NAMALWA (cell line): Measurements from ENCODE around the gene CLEC1B.
"Not testable (repeated sequence)": the region's sequence is repeated elsewhere in the genome, so short reads cannot be mapped to it uniquely, and the experiment has no call there.

ENCODE experiments used
- DNase-seq: peaks from one replicate; pipeline ENCODE4 v3.0.0-alpha.2; 2015; ENCODE audit warnings: low spot score

Gene CLEC1B

DNA sequence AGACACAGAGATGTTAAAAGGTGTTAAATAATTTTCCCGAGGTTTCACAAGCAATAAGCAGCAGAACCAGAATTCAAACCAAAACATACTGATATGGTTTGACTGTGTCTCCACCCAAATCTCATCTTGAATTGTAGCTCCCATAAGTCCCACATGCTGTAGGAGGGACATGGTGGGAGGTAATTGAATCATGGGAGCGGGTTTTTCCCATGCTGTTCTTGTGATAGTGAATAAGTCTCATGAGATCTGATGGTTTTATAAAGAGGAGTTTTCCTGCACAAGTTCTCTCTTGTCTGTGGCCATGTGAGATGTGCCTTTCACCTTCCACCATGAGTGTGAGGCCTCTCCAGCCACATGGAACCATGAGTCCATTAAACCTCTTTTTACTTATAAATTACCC lies 24.2 kb downstream of the CLEC1B start:
- not testable (repeated sequence) for DNase-seq

DNA sequence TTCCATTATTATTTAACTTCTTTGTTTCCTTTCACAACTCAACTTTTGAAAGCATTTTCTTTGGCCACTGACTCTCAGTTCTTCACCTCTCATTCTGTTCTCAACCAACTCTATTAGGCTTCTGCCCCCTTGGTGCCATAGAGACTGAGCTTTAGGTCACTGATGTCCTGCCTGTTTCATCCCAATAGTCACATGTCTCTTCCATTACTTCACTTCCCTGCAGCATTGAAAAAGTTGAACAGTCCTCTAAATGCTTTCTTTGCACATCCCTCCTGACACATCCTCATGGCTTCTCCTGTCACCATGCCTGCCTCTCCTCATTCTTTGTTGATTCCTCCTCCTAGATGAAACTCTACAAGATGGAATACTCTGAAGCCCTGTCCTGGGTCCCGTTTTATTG lies 25.0 kb downstream of the CLEC1B start:
- DNase-seq: no peak

DNA sequence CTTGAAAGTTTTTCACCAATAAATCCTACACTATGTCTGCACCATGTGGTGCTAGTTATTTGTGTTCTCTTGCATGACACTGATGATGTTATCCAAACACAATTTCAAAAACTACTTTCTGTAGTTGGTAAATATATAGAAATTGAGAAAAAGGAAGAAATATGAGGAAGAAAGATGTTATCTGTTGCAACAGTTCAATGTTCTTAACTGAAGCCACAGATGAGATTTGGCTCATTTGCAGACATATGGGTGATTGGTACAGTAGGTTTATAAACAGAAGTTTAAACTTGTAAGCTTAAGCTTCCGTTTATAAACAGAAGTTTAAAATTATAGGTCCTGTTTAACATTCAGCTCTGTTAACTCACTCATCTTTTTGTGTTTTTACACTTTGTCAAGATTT lies 27.7 kb downstream of the CLEC1B start, which contains the start of gene CLEC12A:
CLEC12A (plus strand) TSS at position 229 of the 400 bp plus-strand sequence. CDS start 188 bp downstream, outside the sequence.
- no peak for DNase-seq

DNA sequence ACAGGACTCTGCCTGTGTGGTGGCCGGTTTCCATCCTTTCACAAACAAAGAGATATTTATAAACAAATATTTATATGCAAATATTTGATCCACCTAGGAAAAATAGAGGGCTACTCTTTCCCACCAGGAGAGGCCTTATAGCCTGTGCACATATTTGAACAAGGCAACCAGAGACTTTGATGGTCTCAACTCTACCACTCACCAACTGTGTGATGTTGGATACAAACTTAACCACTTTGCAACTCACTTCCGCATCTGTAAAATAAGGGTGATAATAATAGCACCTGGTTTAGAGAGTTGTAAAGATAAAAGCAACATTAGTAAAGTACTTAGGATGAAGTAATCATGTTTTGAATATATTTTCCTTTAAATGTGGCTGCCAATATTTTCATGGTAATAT lies 29.2 kb downstream of the CLEC1B start:
- DNase-seq: no peak

DNA sequence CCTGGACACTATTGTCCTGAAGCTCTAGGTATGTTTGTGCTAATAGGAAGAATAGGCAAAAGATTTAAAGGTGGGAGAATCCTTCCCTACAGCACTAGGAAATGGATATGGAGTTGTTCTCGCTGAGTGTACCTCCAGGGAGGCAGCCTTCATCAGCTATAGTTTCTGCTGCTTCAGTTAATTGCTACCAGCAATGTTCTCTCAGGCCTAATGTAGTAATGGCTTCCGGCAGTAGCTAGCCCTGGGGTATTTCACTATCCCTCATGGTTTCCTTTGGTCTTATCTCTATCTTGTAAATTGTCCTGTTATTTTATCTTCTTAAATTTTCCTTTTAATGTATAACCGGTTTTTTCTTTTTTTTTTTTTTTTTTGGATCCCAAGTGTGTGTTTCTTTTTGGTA lies 37.0 kb downstream of the CLEC1B start:
- no peak for DNase-seq

DNA sequence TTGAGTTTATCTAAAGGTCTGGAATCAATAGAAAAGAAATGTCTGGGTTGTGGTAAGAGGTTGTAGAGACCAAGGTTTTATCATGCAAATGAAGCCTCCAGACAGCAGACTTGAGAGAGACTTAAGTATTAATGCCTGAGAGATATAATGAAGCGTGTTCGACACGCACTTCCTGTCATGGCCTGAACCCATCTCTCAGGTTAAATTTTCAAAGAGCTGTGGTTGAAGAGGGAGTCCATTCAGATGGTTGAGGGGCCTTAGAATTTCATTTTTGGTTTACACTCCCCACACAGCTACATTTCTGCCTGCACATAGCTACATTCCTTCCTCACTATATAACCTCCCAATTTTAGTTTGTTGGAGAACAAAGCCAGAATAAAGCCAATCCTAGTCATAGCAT lies 37.8 kb downstream of the CLEC1B start:
- no peak for DNase-seq

DNA sequence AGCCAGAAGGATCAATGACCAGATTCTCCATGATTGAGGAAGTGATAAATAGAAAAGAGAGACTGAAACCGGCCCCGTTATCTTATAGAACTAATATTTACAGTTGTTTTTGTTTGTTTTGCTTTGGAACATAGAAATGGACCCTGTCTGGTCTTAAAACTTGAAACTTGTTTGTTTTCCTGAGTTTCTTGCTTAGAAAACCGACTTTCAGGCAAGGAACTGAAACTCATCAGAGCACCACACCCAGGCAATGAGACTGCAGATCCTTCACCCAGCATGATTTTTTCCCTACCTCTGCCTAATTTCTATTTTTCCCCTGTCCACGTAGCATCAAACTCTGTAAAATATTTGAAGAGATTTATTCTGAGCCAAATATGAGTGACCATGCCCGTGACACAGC lies 38.3 kb downstream of the CLEC1B start:
- DNase-seq: no peak

DNA sequence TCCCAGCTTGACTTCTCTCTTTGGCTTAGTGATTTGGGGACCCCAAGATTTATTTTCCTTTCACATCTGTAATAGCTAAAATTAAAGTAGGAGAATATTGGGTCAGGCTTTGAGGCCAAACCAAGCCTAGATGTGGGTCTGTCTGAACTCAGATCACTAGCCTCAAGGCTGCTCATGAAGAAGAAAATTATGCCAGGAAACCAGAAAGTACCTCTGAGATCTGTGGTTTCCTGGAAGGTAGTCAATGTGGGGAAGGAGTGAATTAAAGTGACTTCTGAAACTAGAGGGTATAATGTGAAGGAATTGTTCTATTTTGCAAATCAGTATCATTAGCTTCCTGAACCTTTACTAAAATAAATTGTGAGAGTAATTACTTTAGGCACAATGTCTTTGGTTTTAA lies 41.1 kb downstream of the CLEC1B start:
- no peak for DNase-seq

DNA sequence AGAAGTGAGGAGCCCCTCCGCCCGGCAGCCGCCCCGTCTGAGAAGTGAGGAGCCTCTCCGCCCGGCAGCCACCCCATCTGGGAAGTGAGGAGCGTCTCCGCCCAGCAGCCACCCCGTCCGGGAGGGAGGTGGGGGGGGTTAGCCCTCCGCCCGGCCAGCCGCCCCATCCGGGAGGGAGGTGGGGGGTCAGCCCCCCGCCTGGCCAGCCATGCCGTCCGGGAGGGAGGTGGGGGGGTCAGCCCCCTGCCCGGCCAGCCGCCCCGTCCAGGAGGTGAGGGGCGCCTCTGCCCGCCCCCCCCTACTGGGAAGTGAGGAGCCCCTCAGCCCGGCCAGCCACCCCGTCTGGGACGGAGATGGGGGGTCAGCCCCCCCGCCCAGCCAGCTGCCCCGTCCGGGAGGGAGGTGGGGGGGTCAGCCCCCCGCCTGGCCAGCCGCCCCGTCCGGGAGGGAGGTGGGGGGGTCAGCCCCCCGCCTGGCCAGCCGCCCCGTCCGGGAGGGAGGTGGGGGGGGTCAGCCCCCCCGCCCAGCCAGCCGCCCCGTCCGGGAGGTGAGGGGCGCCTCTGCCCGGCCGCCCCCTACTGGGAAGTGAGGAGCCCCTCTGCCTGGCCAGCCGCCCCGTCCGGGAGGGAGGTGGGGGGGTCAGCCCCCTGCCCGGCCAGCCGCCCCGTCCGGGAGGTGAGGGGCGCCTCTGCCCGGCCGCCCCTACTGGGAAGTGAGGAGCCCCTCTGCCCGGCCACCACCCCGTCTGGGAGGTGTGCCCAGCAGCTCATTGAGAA lies 45.8 kb downstream of the CLEC1B start:
- not testable (repeated sequence) for DNase-seq

DNA sequence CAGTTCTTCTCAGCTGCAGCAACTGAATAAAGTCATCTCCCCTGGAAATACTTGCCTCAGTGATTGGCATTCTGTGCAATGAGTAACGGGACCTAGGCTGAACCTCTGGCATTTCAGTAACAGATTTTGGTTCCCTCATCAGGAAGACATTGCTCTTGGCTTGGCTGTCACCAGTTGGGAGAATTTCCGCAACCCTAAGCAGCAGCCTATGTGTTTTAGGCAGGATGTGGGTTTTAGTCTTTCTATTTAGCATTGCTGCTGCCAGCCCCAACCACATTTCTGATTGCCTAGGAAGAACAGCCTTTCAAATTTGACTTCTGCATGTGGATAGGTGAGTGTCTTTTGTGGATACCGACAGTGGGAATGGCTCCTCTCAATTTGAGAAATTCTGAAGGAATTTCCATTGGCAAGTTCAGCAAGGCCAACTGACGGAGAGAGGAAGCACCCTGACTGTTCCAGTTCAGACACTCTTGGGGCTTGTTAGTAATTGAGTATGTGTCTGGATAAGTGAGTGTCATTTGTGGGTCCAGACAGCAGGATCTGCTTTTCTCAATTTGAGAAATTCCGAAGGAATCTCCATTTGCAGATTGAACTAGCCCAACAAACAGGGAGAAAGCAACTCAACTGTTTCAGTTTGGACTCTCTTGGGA lies 47.8 kb downstream of the CLEC1B start:
- DNase-seq: no peak

DNA sequence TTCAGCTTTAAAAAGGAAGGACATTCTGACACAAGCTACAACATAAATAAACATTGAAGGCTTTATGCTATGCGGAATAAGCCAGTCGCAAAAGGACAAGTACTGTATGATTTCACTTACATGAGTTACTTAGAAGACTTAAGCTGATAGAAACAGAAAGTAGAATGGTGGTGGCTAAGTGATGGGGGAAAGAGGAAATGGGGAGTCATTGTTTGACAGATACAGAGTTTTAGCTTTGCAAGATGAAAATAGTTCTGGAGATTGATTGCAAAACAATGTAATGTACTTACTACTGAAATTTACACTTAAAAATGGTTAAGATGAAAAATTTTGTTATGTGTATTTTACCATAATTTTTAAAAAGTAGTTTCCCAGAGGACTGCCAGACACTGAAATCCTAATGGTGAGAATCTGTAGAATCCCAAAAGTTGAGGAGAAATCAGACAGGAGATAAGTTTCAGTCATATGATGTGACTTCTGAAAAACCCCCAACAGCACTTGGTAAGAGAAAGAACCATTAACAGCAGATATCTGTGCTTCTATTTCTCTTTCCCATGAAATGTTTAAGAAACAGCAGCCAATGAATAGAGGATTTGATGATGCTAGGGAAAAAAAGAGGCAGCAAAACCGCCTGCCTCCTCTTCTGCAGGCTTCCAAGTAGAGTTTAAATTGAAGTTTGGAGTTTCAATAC lies 50.2 kb downstream of the CLEC1B start:
- peak; percentile 33 for DNase-seq

DNA sequence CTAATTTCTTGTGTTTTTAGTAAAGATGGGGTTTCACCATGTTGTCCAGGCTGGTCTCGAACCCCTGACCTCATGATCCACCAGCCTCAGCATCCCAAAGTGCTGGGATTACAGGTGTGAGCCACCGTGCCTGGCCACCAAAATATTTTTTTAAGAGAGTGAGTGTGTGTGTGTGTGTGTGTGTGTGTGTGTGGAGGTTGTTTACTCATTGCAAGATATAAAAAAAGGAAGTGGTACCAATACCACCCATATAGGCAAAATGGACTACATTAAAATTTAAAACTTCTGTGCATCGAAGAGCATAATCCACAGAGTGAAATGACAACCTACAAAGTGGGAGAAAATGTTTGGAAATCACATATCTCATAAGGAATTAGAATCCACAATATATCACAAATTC lies 51.2 kb downstream of the CLEC1B start:
- DNase-seq: no peak

DNA sequence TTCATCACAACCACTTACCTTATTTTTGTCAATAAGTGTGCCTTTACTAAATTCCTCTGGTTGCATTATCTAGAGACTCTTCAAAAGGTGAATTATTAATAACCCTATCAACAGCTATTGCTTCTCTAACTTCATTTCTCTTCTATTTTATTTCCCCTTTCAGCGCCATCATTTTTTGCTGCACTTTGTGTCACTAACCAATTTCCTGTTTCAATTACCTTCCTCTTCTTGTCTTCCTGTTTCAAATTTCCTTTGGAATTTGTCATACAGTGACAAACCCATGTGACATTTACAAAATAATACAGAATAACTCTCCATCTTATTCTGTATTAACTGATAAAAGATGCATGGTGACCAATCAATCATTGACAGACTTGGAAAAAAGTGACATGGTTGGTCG lies 54.5 kb downstream of the CLEC1B start:
- DNase-seq: no peak

DNA sequence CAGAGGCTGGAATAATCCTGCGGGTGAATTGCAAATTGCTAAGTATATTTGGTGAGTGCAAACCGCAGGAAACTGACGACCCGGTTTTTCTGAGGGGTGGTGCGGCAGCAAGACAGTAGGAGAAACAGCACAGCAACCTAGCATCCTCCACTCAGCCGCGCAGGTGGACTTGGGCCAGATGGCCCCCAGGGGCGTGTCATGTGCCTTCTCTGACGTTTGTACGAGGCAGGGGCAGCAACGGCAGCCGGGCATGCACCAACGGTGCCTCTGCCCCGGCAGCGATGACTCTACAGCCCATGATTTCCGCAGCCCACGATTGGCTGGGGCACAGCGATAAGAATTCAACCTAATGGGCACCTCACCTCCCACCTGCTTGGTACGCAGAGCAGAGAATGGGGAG lies 55.7 kb downstream of the CLEC1B start:
- DNase-seq: no peak
